ENCODE measurements around the gene ANKS1A. TPM values are rescaled to one million over a fixed set of nuclear protein-coding genes. Genes with fewer than 3 reads are reported as not detected.
"Not testable (repeated sequence)": the region's sequence is repeated elsewhere in the genome, so short reads cannot be mapped to it uniquely, and the experiment has no call there.

The ANKS1A gene
- total RNA-seq, 2 donors from 2014 or later: 8.6 to 9.3 TPM

- not testable (repeated sequence) for H3K36me3 Mint-ChIP-seq; H3K9me3 Mint-ChIP-seq; ATAC-seq; DNase-seq (ENCODE audit: low spot score in 2 of 2); H3K27ac Mint-ChIP-seq
Observed at GRCh38 chr6:35107208-35107607, 218.2 kb downstream of the ANKS1A start.

GRCh38 chr6:35107761-35108160, 218.7 kb downstream of the ANKS1A start:
- H3K9me3 Mint-ChIP-seq; H3K36me3 Mint-ChIP-seq; DNase-seq (ENCODE audit: low spot score in 2 of 2); ATAC-seq; H3K27ac Mint-ChIP-seq: not testable (repeated sequence)

- ATAC-seq: no peak
- H3K9me3 Mint-ChIP-seq: no peaks in the 10 kb centered on the region
- H3K27ac Mint-ChIP-seq: no peak overlapping the region
- no peak for DNase-seq (ENCODE audit: low spot score in 2 of 2)
- H3K36me3 Mint-ChIP-seq: no peaks in the 10 kb centered on the region
Observed at GRCh38 chr6:35108309-35108885, 219.3 kb downstream of the ANKS1A start.

GRCh38 chr6:35120746-35121145, 231.7 kb downstream of the ANKS1A start:
- H3K9me3 Mint-ChIP-seq: no peaks in the 10 kb centered on the region
- H3K27ac Mint-ChIP-seq: no peak overlapping the region
- H3K36me3 Mint-ChIP-seq: no peaks in the 10 kb centered on the region
- no peak for ATAC-seq
- no peak for DNase-seq (ENCODE audit: low spot score in 2 of 2)

- Mint-ChIP-seq H3K27ac (no peak overlapping the region), H3K9me3 (no peaks in the 10 kb centered on the region), H3K36me3 (no peaks in the 10 kb centered on the region)
- ATAC-seq (no peak), DNase-seq (ENCODE audit: low spot score in 2 of 2) (no peak)
Observed at GRCh38 chr6:35124356-35124755, 235.3 kb downstream of the ANKS1A start.

GRCh38 chr6:35128042-35128441, 239.0 kb downstream of the ANKS1A start:
- ATAC-seq (no peak), DNase-seq (ENCODE audit: low spot score in 2 of 2) (no peak)
- no peaks in the 10 kb centered on the region for H3K9me3 Mint-ChIP-seq
- no peaks in the 10 kb centered on the region for H3K36me3 Mint-ChIP-seq
- no peak overlapping the region for H3K27ac Mint-ChIP-seq

GRCh38 chr6:35128496-35128895, 239.4 kb downstream of the ANKS1A start:
- no peak overlapping the region for H3K27ac Mint-ChIP-seq
- no peaks in the 10 kb centered on the region for H3K36me3 Mint-ChIP-seq
- H3K9me3 Mint-ChIP-seq: no peaks in the 10 kb centered on the region
- ATAC-seq: no peak
- no peak for DNase-seq (ENCODE audit: low spot score in 2 of 2)

- DNase-seq (ENCODE audit: low spot score in 2 of 2) (no peak), ATAC-seq (no peak)
- Mint-ChIP-seq H3K27ac (no peak overlapping the region), H3K9me3 (no peaks in the 10 kb centered on the region), H3K36me3 (no peaks in the 10 kb centered on the region)
Observed at GRCh38 chr6:35136185-35136584, 247.1 kb downstream of the ANKS1A start.

GRCh38 chr6:35138191-35138590, 249.1 kb downstream of the ANKS1A start:
- DNase-seq (ENCODE audit: low spot score in 2 of 2); ATAC-seq; H3K36me3 Mint-ChIP-seq; H3K9me3 Mint-ChIP-seq; H3K27ac Mint-ChIP-seq: not testable (repeated sequence)

GRCh38 chr6:35139470-35139869, 250.4 kb downstream of the ANKS1A start:
- H3K27ac Mint-ChIP-seq: no peak overlapping the region
- no peak for DNase-seq (ENCODE audit: low spot score in 2 of 2)
- ATAC-seq: no peak
- no peaks in the 10 kb centered on the region for H3K36me3 Mint-ChIP-seq
- no peaks in the 10 kb centered on the region for H3K9me3 Mint-ChIP-seq

GRCh38 chr6:35139924-35140638, 251.0 kb downstream of the ANKS1A start:
- no peaks in the 10 kb centered on the region for H3K36me3 Mint-ChIP-seq
- H3K27ac Mint-ChIP-seq: no peak overlapping the region
- ATAC-seq (peak in 1 of 2 donors; percentile 41), DNase-seq (ENCODE audit: low spot score in 2 of 2) (peak in 1 of 2 donors; percentile 42)
- no peaks in the 10 kb centered on the region for H3K9me3 Mint-ChIP-seq

- ATAC-seq (no peak), DNase-seq (ENCODE audit: low spot score in 2 of 2) (no peak)
- Mint-ChIP-seq H3K9me3 (no peaks in the 10 kb centered on the region), H3K36me3 (no peaks in the 10 kb centered on the region), H3K27ac (no peak overlapping the region)
Observed at GRCh38 chr6:35140639-35141006, 251.6 kb downstream of the ANKS1A start.

Other genes starting within 250 kb of the ANKS1A start
- 10 to 100 TPM; 53.3 to 64.1 TPM for gene ILRUN, start 192.5 kb upstream of the ANKS1A start, total RNA-seq
- 100 to 1,000 TPM; 134 to 152 TPM for gene SNRPC, start 131.8 kb upstream of the ANKS1A start, total RNA-seq
- 10 to 100 TPM; 11.1 to 15.0 TPM for gene BLTP3A, start 97.2 kb upstream of the ANKS1A start, total RNA-seq
- gene TAF11, start 1.2 kb upstream of the ANKS1A start, total RNA-seq: 10 to 100 TPM; 35.3 to 36.3 TPM